Colon (tissue), 2 donors: ENCODE data around the gene LDLRAP1.

ENCODE experiments used
- FAIRE-seq: peaks from 2 replicates; lab custom pipeline; 2012; peaks lifted over from hg19 to GRCh38; lab: Jason Lieb, UNC
- donor health status: control.
- donor health status: control.

The LDLRAP1 gene

GRCh38 chr1:25524568-25525360 is 18.6 kb upstream of the LDLRAP1 start:
- FAIRE-seq: no peak

- FAIRE-seq: no peak
Measured at GRCh38 chr1:25525361-25525688, 18.1 kb upstream of the LDLRAP1 start.

- no peak for FAIRE-seq
Measured at GRCh38 chr1:25526753-25527152, 16.7 kb upstream of the LDLRAP1 start.

GRCh38 chr1:25527226-25527846 is 16.1 kb upstream of the LDLRAP1 start:
- no peak for FAIRE-seq

GRCh38 chr1:25527946-25528595 is 15.3 kb upstream of the LDLRAP1 start:
- no peak for FAIRE-seq

- no peak for FAIRE-seq
Measured at GRCh38 chr1:25528881-25529517, 14.4 kb upstream of the LDLRAP1 start.

- no peak for FAIRE-seq
Measured at GRCh38 chr1:25529518-25530185, 13.8 kb upstream of the LDLRAP1 start.

- no peak for FAIRE-seq
Measured at GRCh38 chr1:25530186-25531081, 13.0 kb upstream of the LDLRAP1 start.

- FAIRE-seq: no peak
Measured at GRCh38 chr1:25531082-25531461, 12.3 kb upstream of the LDLRAP1 start.

GRCh38 chr1:25532970-25533369 is 10.4 kb upstream of the LDLRAP1 start:
- no peak for FAIRE-seq

- FAIRE-seq: no peak
Measured at GRCh38 chr1:25533775-25534409, 9.5 kb upstream of the LDLRAP1 start.

- FAIRE-seq: no peak
Measured at GRCh38 chr1:25534410-25534788, 9.0 kb upstream of the LDLRAP1 start.

- FAIRE-seq: no peak
Measured at GRCh38 chr1:25536124-25536523, 7.3 kb upstream of the LDLRAP1 start.

GRCh38 chr1:25537153-25537831 is 6.1 kb upstream of the LDLRAP1 start:
- no peak for FAIRE-seq

- FAIRE-seq: no peak
Measured at GRCh38 chr1:25538191-25538767, 5.1 kb upstream of the LDLRAP1 start.

GRCh38 chr1:25540750-25541342 is 2.6 kb upstream of the LDLRAP1 start:
- no peak for FAIRE-seq

- no peak for FAIRE-seq
Measured at GRCh38 chr1:25541425-25541824, 2.0 kb upstream of the LDLRAP1 start.

- FAIRE-seq: no peak
Measured at GRCh38 chr1:25541889-25542658, 1.3 kb upstream of the LDLRAP1 start.

GRCh38 chr1:25543005-25543424 is 391 bp upstream of the LDLRAP1 start:
- no peak for FAIRE-seq
